ENCODE data around the gene PAWR.

DNA sequence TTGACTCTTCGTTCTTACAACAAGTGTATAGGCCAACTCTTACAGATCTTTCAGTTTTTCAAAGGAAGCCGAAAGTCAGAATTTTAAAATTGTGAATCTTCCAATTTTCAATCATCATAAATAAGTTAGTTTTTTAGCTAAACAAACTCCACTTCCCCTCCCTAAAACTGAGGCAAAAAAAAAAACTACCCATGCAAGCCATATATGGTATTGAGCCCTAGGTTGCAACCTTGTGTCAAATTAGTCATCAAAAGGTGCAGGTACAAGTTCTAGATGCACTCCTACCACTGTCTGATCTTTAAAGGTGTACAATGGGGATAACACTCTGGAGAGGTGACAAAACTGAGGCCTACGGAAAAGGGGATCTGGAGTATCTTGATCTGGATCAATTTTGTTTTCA is 97.9 kb downstream of the PAWR start:
- TF ChIP-seq EZH2 (IDR thresholded peaks at IDR 0.05) (no peak), EZH2phosphoT487 (IDR thresholded peaks at IDR 0.05) (no peak)
- TF ChIP-seq, protein P1, sequence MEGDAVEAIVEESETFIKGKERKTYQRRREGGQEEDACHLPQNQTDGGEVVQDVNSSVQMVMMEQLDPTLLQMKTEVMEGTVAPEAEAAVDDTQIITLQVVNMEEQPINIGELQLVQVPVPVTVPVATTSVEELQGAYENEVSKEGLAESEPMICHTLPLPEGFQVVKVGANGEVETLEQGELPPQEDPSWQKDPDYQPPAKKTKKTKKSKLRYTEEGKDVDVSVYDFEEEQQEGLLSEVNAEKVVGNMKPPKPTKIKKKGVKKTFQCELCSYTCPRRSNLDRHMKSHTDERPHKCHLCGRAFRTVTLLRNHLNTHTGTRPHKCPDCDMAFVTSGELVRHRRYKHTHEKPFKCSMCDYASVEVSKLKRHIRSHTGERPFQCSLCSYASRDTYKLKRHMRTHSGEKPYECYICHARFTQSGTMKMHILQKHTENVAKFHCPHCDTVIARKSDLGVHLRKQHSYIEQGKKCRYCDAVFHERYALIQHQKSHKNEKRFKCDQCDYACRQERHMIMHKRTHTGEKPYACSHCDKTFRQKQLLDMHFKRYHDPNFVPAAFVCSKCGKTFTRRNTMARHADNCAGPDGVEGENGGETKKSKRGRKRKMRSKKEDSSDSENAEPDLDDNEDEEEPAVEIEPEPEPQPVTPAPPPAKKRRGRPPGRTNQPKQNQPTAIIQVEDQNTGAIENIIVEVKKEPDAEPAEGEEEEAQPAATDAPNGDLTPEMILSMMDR (IDR thresholded peaks at IDR 0.05), result no peak

Measured in neural progenitor cell (in vitro differentiated cells).